GM18499 (cell line): ENCODE measurements around the gene ADGRG6.
"Not testable (repeated sequence)": the region's sequence is repeated elsewhere in the genome, so short reads cannot be mapped to it uniquely, and the experiment has no call there.

Experiments
- ATAC-seq: cut with Tn5 transposase; IDR thresholded peaks from one replicate; pipeline ENCODE4 v1.9.1; 2021; ENCODE audit warnings: moderate number of reproducible peaks; ENCODE audit not compliant: insufficient read depth, unreplicated experiment

ADGRG6 gene

GRCh38 chr6:142301651-142302391 is at the start of gene ADGRG6:
Gene ADGRG6, plus strand, starts transcription at chr6:142302007. Its CDS starts 323 bp downstream, at chr6:142302330.
- no peak for ATAC-seq

- ATAC-seq = no peak
Observed at GRCh38 chr6:142254513-142254912, 47.3 kb upstream of the ADGRG6 start.

DNA sequence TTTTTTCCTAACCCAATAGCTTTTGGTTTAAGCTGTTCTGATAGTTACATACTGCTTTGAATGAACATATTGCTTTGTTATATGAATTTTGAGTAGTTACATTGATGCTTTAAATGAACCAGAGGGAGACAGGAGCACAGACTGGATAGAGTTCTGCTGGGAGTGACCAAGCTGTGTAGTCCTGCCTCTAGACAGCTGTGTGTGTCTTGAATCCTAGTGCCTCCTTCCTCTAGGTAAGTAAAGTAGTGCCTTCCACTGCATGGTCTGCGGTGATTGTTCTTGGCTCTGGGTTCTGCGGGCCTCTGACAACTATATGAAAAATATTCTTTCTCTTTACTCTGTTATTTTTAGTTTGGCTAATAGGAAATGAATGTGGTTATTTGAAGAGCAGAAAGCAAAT is 46.0 kb upstream of the ADGRG6 start:
- ATAC-seq = no peak

DNA sequence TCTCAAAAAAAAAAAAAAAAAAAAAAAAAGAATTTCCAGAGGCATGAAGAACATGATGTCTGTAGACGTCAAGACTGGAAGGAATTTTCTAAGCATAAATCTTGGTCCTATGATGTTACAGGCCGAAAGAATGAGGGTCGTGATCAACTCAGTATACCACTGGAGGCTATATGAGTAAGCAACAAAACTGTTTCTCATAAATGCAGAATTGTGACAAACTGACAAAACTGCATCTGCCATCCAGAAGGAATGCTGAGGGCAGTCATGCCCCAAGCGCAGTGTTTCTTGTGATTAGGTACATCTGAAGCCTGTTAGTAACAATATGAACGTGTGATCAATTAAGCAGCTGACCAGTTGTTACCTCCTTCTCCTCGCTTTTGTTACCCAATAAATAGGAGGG is 43.5 kb upstream of the ADGRG6 start:
- no peak for ATAC-seq

DNA sequence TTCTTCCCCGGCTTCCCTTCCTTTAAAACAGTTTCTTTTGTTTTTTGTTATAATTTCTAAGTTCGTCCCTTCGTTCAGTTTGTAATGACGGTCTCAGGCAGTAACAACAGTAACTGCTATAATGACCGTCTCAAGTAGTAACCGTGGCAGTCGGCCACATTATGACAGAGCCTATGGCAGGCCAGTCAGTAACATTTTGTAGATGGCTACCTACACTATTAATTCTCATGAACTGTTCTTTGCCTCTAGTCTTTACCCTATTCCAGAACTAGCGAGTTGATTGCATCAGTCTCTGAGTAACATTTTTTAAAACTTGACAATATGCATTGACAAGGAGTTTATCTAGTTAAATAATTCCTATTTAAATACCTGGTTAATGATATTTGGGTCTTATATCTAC is 43.0 kb upstream of the ADGRG6 start:
- ATAC-seq = no peak

DNA sequence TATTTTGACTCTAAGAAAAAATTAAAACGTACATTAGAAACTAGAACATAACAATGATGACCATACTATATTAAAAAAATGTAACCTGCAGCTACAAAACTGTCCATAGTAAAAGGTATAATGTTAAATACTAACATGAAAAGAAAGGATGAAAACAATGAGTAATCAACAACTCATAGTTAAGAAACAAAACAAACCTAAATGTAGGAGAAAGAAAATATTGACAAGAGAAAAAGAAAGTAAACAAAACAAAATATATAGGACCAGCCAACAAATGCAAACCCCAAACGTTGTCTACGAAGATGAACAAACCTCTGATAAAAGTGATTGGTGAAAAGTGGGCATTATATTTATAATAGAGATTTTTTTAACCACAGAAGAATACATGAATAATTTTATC is 41.1 kb upstream of the ADGRG6 start:
- ATAC-seq = no peak

DNA sequence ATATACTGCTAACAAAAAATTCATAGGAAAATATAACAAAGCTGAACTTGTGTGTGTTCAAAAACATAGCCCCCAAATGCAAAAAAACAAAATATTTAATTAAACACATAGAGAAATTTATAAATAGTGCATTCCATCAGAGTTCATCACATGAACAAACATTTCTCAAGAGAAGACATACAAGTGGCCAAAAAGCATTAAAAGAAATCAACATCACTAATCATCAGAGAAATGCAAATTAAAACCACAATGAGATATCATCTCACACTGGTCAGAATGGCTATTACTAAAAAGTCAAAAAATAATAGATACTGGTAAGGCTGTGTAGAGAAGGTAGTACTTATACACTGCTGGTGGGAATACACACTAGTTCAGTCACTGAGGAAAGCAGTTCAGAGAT is 39.6 kb upstream of the ADGRG6 start:
- no peak for ATAC-seq

- ATAC-seq = no peak
Observed at GRCh38 chr6:142265476-142265875, 36.3 kb upstream of the ADGRG6 start.

DNA sequence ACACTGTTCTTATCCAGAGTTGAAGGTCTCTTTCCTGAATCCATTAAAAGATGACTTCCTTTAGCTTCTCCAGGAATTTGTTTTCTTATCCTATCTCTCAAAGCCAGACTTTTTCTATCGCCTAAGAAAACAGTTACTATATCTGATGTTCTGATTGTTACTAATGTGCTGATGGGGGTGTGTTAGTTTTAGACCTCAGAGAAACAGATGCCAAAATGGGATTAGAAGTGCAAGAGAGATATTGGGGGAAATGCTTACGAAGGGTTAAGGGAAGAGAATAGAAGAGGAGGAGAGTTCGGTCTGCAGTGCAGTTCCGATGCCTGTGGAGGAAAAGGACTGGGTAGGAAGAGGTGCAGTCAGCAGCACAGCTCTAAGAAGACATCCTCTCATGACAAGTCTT is 35.7 kb upstream of the ADGRG6 start:
- ATAC-seq = no peak

DNA sequence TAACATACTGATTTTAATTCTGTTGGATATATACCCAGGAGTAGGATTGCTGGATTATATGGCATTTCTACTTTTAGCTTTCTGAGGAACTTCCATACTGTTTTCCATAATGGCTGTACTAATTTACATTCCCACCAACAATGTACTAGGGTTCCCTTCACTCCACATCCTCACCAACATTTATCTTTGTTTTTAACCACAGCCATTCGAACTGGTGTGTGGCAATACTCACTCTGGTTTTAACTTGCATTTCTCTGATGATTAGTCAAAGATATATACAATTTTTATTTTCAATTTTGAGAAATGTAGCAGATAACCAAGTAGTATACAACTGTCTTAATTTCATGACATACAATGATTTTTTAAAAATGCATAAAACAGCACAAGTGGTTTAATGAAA is 30.3 kb upstream of the ADGRG6 start:
- no peak for ATAC-seq

- ATAC-seq = no peak
Observed at GRCh38 chr6:142274656-142275055, 27.2 kb upstream of the ADGRG6 start.

DNA sequence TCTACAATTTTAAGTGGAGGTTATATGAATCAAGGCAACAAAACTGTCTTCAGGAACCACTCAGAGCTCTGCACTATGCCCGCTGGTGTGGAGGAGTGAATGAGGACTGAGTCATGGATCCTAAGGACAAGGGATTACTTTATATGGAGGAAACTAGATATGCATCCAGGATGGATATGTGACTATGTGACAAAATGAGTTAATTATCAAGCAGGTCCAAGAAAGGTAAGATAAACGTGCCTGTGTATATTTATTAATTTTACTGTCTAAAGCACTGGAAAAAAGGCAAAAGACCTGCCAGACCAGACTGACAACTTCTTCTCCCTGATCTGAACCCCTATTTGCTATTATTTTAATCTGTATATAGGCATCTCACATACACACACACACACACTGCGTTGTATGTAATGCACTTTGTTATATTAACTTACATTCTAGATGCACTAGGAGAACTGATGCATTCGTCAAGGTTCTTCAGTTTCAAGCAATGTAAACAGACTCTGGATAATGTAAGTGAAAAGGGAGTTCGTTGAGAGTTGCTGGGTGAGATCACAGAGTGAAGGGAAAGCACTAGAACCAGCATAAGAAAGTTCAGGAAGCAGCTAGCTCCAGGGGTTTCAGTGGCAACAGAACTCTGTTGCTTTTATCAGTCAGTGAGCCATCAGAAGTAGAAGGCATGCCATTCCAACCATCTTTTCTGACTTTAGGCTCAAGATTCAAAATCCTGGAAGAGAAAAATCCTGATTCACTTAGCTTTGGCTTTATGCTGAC is 26.4 kb upstream of the ADGRG6 start:
- no peak for ATAC-seq

DNA sequence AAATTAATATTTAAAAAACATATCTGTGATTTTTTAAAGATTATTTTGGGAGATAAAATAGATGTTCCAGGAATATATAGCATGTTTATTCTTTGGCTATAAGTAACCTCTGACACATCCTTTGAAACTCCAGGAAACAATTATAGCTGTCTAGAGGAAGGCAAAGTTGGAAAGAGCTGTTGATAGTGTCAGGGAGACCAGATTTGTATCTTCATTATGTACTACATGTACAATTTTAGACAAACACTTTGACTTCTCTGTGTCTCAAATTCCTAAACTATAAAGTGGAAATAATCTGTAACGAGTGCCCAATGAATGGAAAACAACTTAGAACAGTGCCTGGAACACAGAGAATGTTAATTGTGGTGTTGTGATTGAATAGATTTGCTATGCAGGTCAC is 25.6 kb upstream of the ADGRG6 start:
- no peak for ATAC-seq

DNA sequence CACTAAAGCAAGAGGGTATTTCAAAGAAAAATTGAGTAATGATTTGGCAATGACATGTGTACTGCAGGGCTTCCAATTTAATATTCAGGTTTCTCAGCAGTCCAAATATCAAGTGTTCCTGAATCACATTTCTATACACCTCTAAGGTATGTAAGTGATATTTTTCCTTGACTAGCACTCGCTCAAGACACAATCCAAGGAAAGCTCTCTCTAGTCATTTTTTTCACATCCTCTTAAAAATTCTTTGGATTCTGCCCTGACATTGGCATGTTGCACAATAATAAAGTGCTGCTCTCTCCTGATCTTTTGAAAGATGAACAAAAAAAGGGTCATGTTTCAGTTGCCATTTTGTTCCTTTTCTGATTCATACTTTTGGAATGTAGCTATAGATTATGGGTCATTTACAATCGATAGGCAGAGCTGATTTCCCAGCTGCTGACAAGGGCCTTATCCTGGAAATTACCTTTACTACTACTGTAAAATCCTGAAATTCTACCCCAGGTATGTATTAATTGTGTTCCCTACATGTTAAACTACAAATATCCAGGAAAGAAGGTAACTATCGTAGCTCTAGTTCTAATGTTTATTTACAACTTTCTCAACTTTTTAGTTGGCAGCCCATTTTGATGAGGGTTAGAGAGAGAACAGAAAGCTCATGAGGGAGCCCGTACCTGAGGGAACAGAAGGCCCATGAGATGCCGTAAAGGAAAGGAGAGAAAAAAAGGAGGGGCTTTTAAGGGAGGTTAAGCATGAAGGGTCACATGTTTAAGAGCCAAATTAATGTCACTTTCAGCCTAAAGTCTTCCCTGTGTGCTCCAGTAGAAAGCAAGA is 22.2 kb upstream of the ADGRG6 start:
- ATAC-seq = no peak

- ATAC-seq = no peak
Observed at GRCh38 chr6:142280265-142280664, 21.5 kb upstream of the ADGRG6 start.

- no peak for ATAC-seq
Observed at GRCh38 chr6:142280927-142281326, 20.9 kb upstream of the ADGRG6 start.

- not testable (repeated sequence) for ATAC-seq
Observed at GRCh38 chr6:142283138-142283537, 18.7 kb upstream of the ADGRG6 start.

DNA sequence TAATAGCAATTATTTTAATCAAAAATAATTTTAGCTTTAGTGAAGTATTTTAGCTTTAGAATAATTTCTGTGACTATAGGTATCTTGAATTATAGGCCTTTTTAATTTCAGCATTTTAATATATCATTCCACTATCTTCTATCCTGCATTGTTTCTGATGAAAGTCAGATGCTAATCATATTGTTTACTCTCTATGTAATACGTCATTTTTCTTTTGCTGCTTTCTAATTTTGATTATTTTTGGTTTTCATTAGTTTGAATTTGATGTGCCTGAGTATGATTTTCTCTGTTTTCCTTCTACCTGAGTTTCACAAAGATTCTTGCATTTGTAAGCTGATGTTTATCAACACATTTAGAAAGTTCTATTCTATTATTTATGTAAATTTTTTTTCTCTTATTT is 17.4 kb upstream of the ADGRG6 start:
- ATAC-seq = no peak

- ATAC-seq = no peak
Observed at GRCh38 chr6:142285235-142286087, 16.3 kb upstream of the ADGRG6 start.

GRCh38 chr6:142286088-142286409 is 15.8 kb upstream of the ADGRG6 start:
- no peak for ATAC-seq
